SK-N-MC (cell line): Measurements from ENCODE around the gene RAC2.

Experiments used
- DNase-seq: peaks from one replicate; pipeline ENCODE4 v3.0.0-alpha.2; 2011; ENCODE audit warnings: low read depth, low spot score
- H3K27ac ChIP-seq: fragments of 200-600 bp; sonication (generic); 2 replicates; pipeline ENCODE4 v1.5.1; 2016; ENCODE audit warnings: mixed run types
- H3K36me3 ChIP-seq: fragments of 200-600 bp; sonication (generic); 2 replicates; pipeline ENCODE4 v1.6.1; 2017; ENCODE audit warnings: antibody characterized with exemption, low read length, mixed read lengths; ENCODE audit not compliant: insufficient read depth
- H3K4me3 ChIP-seq: fragments of 200-600 bp; sonication (generic); 2 replicates; pipeline ENCODE4 v1.5.1; 2016
- H3K9ac ChIP-seq: fragments of 200-600 bp; sonication (generic); 2 replicates; pipeline ENCODE4 v1.8.0; 2017; ENCODE audit warnings: mixed run types, mixed read lengths; ENCODE audit not compliant: insufficient read length
- H3K9me3 ChIP-seq: fragments of 200-600 bp; sonication (generic); 2 replicates; pipeline ENCODE4 v1.6.1; 2017; ENCODE audit warnings: low read depth, mild to moderate bottlenecking, antibody characterized with exemption, low read length, moderate library complexity, mixed read lengths
- EZH2 ChIP-seq: fragments of 200-600 bp; sonication (generic); IDR thresholded peaks from one replicate; pipeline ENCODE4 v1.6.1; 2017; ENCODE audit warnings: antibody characterized with exemption
- FOXP2 ChIP-seq: optimal IDR thresholded peaks from 2 replicates; pipeline ENCODE3; 2011; ENCODE audit warnings: mild to moderate bottlenecking, moderate library complexity; ENCODE audit not compliant: insufficient read depth; ENCODE audit errors: extremely low read length, control extremely low read depth
- POLR2AphosphoS5 ChIP-seq: IDR thresholded peaks from 2 replicates; pipeline ENCODE4 v1.6.1; 2012; ENCODE audit warnings: mild to moderate bottlenecking, low read depth, low read length, borderline replicate concordance

The RAC2 gene

GRCh38 chr22:37279331-37280181, 35.5 kb upstream of the RAC2 start:
- TF ChIP-seq FOXP2, result no peak
- TF ChIP-seq POLR2AphosphoS5, result no peak
- H3K9ac ChIP-seq, result no peak overlapping the region
- H3K9me3 ChIP-seq, result no peaks in the 10 kb centered on the region
- DNase-seq, result no peak
- H3K27ac ChIP-seq, result no peak overlapping the region
- H3K4me3 ChIP-seq, result no peak overlapping the region
- no peaks in the 10 kb centered on the region for H3K36me3 ChIP-seq

GRCh38 chr22:37278261-37278660, 34.2 kb upstream of the RAC2 start:
- H3K4me3 ChIP-seq, result no peak overlapping the region
- H3K9ac ChIP-seq, result no peak overlapping the region
- no peak for DNase-seq
- no peaks in the 10 kb centered on the region for H3K9me3 ChIP-seq
- H3K27ac ChIP-seq, result no peak overlapping the region
- no peaks in the 10 kb centered on the region for H3K36me3 ChIP-seq
- TF ChIP-seq FOXP2, result no peak
- TF ChIP-seq EZH2, result no peak
- TF ChIP-seq POLR2AphosphoS5, result no peak

GRCh38 chr22:37277384-37277783, 33.3 kb upstream of the RAC2 start:
- Histone ChIP-seq H3K9me3 (no peaks in the 10 kb centered on the region), H3K36me3 (no peaks in the 10 kb centered on the region), H3K27ac (no peak overlapping the region), H3K4me3 (no peak overlapping the region), H3K9ac (no peak overlapping the region)
- TF ChIP-seq FOXP2 (no peak), POLR2AphosphoS5 (no peak), EZH2 (no peak)
- DNase-seq, result no peak

- no peaks in the 10 kb centered on the region for H3K36me3 ChIP-seq
Observed at GRCh38 chr22:37276776-37277175, 32.7 kb upstream of the RAC2 start.

GRCh38 chr22:37275622-37276021, 31.6 kb upstream of the RAC2 start:
- no peak for DNase-seq
- Histone ChIP-seq H3K9me3 (no peaks in the 10 kb centered on the region), H3K9ac (no peak overlapping the region), H3K4me3 (no peak overlapping the region), H3K27ac (no peak overlapping the region), H3K36me3 (no peaks in the 10 kb centered on the region)
- TF ChIP-seq EZH2, result no peak
- no peak for TF ChIP-seq POLR2AphosphoS5
- TF ChIP-seq FOXP2, result no peak

More at GRCh38 chr22:37276776-37277175, 32.7 kb upstream of the RAC2 start:
- Histone ChIP-seq H3K9ac (no peak overlapping the region), H3K4me3 (no peak overlapping the region), H3K9me3 (no peaks in the 10 kb centered on the region), H3K27ac (no peak overlapping the region)
- TF ChIP-seq EZH2, result no peak
- no peak for TF ChIP-seq FOXP2
- no peak for DNase-seq

- DNase-seq, result no peak
- no peaks in the 10 kb centered on the region for H3K9me3 ChIP-seq
- no peak overlapping the region for H3K27ac ChIP-seq
- no peak for TF ChIP-seq EZH2
- no peak for TF ChIP-seq FOXP2
- TF ChIP-seq POLR2AphosphoS5, result no peak
- no peaks in the 10 kb centered on the region for H3K36me3 ChIP-seq
- no peak overlapping the region for H3K9ac ChIP-seq
- no peak overlapping the region for H3K4me3 ChIP-seq
Observed at GRCh38 chr22:37275134-37275533, 31.1 kb upstream of the RAC2 start.

GRCh38 chr22:37274380-37274862, 30.4 kb upstream of the RAC2 start:
- H3K4me3 ChIP-seq, result no peak overlapping the region
- no peak overlapping the region for H3K9ac ChIP-seq
- no peaks in the 10 kb centered on the region for H3K36me3 ChIP-seq
- no peaks in the 10 kb centered on the region for H3K9me3 ChIP-seq
- no peak for DNase-seq
- TF ChIP-seq FOXP2 (no peak), EZH2 (no peak), POLR2AphosphoS5 (no peak)
- H3K27ac ChIP-seq, result no peak overlapping the region

GRCh38 chr22:37273846-37274225, 29.8 kb upstream of the RAC2 start:
- Histone ChIP-seq H3K9me3 (no peaks in the 10 kb centered on the region), H3K4me3 (no peak overlapping the region), H3K27ac (no peak overlapping the region), H3K36me3 (no peaks in the 10 kb centered on the region), H3K9ac (no peak overlapping the region)
- TF ChIP-seq EZH2, result no peak
- no peak for TF ChIP-seq POLR2AphosphoS5
- no peak for TF ChIP-seq FOXP2
- no peak for DNase-seq

- H3K36me3 ChIP-seq, result no peaks in the 10 kb centered on the region
- no peak overlapping the region for H3K4me3 ChIP-seq
- H3K27ac ChIP-seq, result no peak overlapping the region
- H3K9ac ChIP-seq, result no peak overlapping the region
- no peaks in the 10 kb centered on the region for H3K9me3 ChIP-seq
- no peak for TF ChIP-seq FOXP2
- no peak for TF ChIP-seq POLR2AphosphoS5
- no peak for TF ChIP-seq EZH2
- DNase-seq, result no peak
Observed at GRCh38 chr22:37273126-37273845, 29.2 kb upstream of the RAC2 start.
